GM21423 (cell line): Measurements from ENCODE around the gene URI1.
"Not testable (repeated sequence)": the region's sequence is repeated elsewhere in the genome, so short reads cannot be mapped to it uniquely, and the experiment has no call there.

Source experiments
- ATAC-seq: cut with Tn5 transposase; IDR thresholded peaks from one replicate; pipeline ENCODE4 v1.9.1; 2021; ENCODE audit warnings: mild to moderate bottlenecking, moderate library complexity; ENCODE audit not compliant: unreplicated experiment

URI1 gene

DNA sequence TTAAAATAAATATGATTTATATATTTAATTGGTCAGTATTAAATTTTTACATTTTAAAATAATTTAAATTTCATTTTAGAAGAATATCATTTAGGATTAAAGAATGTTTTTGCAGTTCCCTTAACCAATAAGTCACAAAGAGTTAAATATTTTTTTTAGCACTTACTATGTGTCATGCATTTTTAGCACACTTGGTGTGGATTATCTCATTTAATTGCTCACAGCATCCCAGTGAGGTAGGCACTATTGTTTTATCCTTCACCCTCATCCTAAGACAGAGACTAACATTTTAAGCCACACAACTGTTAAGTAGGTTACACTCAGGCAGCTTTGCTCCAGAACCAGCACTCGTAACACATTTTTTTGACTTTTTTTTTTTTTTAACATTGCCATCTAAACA lies 78.2 kb downstream of the URI1 start:
- no peak for ATAC-seq

GRCh38 chr19:30022659-30023058 lies 80.6 kb downstream of the URI1 start:
- ATAC-seq: no peak

GRCh38 chr19:30023330-30023729 lies 81.3 kb downstream of the URI1 start:
- no peak for ATAC-seq

GRCh38 chr19:30024091-30024490 lies 82.1 kb downstream of the URI1 start:
- ATAC-seq: no peak

GRCh38 chr19:30026933-30027332 lies 84.9 kb downstream of the URI1 start:
- ATAC-seq: no peak

DNA sequence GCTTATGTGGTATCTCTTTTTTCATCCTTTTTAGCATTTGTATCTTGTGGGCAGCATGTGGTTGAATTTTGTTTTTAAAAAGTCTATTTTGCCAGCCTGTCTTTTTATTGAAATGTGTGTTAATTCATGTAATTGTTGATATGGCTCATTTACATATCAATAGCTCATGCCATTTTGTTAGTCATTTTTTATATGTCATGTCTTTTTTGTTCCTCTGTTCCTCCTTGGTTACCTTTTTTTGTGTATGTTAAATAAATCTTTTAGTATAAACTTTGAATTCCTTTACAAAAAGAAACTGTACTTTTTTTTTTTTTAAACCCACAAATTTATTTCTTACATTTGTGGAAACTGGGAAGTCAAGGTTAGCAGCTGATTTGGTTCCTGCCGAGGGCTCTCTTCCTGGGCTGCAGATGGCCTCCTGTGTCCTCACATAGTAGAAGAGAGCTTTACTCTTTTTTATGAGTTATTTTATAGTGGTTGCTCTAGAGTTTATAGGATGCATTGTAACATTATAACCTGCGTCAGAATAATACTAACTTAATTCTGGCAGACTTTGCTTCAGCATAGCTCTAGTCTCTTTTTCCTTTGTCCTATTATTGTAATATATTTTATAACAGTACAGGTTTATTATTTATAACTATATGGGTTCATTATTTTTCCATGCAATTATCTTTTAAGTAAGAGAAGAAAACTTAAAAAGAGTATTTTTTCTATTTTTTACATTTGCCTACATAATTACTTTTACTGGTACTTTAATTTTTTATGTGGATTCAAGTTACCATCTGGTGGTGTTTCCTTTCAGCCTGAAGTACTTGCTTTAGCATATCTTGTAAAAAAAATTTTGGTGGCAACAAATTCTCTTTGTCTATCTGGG lies 86.3 kb downstream of the URI1 start:
- no peak for ATAC-seq

- no peak for ATAC-seq
Observed at GRCh38 chr19:30028992-30029343, 86.9 kb downstream of the URI1 start.

DNA sequence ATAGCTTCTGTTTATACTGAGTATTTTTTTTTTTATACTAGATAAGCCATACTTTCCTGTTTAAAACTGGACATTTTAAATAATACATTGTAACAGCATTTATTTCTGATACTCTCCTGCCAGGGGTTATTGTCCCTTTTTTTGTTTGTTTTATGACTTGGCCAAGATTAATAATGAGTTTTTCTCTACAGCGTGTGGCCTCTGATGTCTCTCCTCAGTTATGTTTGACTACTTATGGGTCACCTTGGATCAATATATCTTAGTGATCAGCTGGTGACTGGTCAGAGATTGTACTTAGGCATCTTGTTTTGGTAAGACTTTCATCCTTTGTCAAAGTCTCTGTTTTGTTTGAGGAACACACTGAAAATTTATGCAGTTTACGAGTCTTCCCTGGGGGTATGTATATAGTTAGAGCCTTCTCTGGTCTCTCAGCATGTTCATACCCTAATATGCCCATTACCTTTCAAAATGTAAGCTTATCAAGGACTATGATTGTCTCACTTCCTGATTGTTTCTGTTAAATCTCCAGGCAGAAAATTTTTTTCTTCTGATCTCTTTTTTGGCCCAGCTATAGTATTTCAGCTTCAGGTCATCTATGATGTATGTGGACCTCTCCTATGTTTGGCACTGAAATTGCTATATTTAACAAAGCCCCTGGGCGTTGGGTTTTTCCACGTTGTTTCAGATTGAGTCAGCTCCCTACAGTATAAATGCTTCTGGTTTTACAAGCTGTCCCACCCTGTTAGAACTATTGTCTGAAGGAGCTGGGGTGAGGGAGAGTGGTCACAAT lies 87.9 kb downstream of the URI1 start:
- ATAC-seq: peak; percentile 78

- ATAC-seq: no peak
Observed at GRCh38 chr19:30034321-30034720, 92.3 kb downstream of the URI1 start.

DNA sequence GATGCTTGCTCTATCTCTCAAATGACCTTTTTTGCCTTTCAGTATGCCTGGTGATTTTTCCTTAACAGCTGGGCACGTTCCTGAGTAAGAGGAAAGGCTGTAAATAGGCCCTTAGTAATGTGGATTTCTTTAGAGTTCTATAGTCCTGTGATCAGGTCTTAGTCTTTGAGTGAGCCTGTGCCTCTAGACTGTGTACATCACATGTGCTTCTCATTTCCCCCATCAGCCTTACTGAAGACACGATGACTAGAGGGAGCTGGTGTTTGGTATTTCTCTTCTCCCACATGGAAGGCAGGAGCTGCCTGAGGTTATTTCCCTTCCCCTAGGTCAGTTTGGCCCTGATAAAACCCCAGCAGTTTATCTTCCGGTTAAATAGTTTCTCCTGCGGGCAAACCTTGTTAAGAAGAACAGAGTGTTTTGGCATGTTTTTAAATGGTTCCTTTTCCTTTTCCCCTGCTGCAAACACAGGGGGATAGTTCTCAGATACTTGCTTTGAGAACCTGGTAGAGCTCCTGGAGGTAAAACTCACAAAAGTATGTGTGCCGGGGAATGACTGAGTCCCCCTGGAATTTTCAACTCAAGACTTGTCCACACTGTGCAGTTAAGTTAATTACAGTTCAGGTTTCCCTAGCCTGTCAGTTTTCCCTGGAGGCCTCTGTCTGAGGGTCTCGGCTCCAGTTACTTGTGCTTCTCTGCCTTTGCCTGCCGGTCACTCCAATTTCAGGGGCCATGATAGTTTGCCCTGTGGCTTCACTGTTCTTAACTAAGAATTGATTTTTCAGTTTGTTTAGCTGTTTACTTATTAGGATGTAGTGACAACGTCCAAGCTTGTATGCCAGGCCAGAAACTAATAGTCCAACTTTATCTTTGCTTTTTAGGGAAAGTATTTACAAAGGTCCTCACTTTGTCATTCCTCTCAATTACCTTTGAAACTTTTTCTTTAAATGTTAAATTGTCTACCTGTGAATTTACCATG lies 94.4 kb downstream of the URI1 start:
- ATAC-seq: no peak

- no peak for ATAC-seq
Observed at GRCh38 chr19:30037835-30038234, 95.8 kb downstream of the URI1 start.

- not testable (repeated sequence) for ATAC-seq
Observed at GRCh38 chr19:30041931-30042330, 99.9 kb downstream of the URI1 start.

DNA sequence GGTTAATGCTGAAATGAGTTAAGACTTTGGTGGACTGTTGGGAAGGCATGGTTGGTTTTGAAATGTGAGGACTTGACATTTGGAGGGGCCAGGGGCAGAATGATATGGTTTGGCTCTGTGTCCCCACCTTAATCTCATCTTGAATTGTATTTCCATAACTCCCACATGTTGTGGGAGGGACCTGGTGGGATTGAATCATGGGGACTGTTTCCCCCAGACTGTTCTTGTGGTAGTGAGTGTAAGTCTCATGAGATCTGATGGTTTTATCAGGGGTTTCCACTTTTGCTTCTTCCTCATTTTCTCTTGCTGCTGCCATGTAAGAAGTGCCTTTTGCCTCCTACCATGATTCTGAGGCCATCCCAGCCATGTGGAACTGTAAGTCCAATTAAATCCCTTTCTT lies 101.0 kb downstream of the URI1 start:
- ATAC-seq: not testable (repeated sequence)

GRCh38 chr19:30044273-30045248 lies 102.5 kb downstream of the URI1 start:
- no peak for ATAC-seq

GRCh38 chr19:30046522-30046921 lies 104.5 kb downstream of the URI1 start:
- ATAC-seq: peak; percentile 77

DNA sequence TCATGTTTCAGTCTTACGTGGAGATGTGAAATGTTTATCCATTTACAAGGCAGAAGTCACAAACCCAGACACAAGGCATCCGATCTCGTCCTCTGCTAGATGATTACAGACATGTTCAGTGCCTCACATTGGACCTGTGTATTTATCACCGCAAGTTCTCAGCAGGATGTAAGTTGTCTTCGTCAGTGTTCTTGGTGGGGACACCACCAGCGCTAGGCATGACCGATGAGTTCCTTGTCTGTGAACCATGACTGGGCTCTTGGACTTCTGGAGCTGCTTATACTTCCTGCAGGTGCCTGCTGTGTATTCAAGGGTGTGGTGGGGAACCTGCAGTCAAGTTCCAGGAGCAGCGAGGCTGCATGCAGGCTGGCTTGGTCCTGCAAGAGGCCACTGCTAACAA lies 105.4 kb downstream of the URI1 start:
- no peak for ATAC-seq

GRCh38 chr19:30049226-30049625 lies 107.2 kb downstream of the URI1 start:
- no peak for ATAC-seq

- no peak for ATAC-seq
Observed at GRCh38 chr19:30049846-30050667, 108.0 kb downstream of the URI1 start.
